Measurements from ENCODE around the gene TNFRSF4. TPM values are rescaled to one million over a fixed set of nuclear protein-coding genes. Genes with fewer than 3 reads are reported as not detected.
A peak's percentile ranks its signal among the peaks of the same experiment; 100 is the strongest.

Gene TNFRSF4
- total and polyA plus RNA-seq, 9 of the 15 experiments (the other 6 are each of a cell fraction or from before 2014, with no cell fraction given): 0.07 to 0.44 (median 0.19) TPM; not detected in 5

DNA sequence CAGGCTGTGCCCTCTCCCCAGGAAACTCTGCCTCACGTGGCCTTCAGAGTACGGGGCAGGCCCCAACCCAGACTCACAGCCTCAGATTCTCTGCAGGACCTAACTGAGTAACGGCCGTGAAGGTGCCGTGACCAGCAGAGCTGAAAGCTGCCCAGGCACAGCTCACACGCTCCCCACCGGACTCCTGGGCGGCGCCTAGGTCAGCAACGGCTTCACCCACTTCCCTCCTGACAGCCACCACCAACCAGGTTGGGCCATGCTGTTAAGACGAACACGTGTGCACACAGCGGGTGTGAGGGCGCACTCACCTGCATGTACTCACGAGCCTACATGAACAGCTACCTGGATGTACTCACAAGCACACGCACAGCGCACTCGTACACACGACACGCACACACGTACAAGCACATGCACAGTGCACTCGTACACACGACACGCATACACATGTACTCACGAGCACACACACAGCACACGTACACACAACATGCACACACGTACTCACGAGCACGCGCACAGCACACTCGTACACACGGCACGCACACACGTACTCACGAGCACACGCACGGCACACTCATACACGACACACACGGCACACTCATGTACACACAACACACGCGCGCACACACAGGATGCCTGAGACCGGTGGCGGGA lies 8.7 kb upstream of the TNFRSF4 start:
- Histone ChIP-seq H2AFZ (ENCODE audit: low read depth, low read length) (no peak overlapping the region), H3K9me1 (ENCODE audit: control insufficient read depth, insufficient read depth, low read length) (no peaks in the 10 kb centered on the region), H3K4me2 (ENCODE audit: insufficient read depth, low read length) (no peak overlapping the region), H3K9me3 (replicated peaks; ENCODE audit: control insufficient read depth, insufficient read depth, low read depth, low read length) (no peaks in the 10 kb centered on the region), H3K27me3 (ENCODE audit: control insufficient read depth in 2 of 2, insufficient read depth in 2 of 2, low read length in 2 of 2) (no peaks in the 10 kb centered on the region), H3K36me3 (ENCODE audit: control insufficient read depth, insufficient read depth, low read length) (peaks cover 97% of the 10 kb centered on the region; the same call in 2 of the 3 replicates), H3K4me1 (replicated peaks in 1 of 2; ENCODE audit: control insufficient read depth in 2 of 2, insufficient read depth in 2 of 2, low read length in 2 of 2) (peaks cover 0 to 61% of the 10 kb centered on the region in 2 experiments; a peak in 1 of 5 replicates), H3K27ac (ENCODE audit: extremely low read depth, low read depth, low read length) (no peak overlapping the region; the same call in 2 of the 3 replicates), H4K20me1 (replicated peaks; ENCODE audit: control insufficient read depth, insufficient read depth, low read length) (peaks cover 9% of the 10 kb centered on the region; the same call in 1 of the 2 replicates), H3K79me2 (ENCODE audit: control insufficient read depth, insufficient read depth, low read length) (peaks cover 37% of the 10 kb centered on the region), H3K4me3 (no peak overlapping the region), H3K9ac (ENCODE audit: insufficient read depth in 1 of 2, low read depth in 2 of 2, low read length in 2 of 2) (peak overlapping the region in 1 of 2 experiments; percentile 18; a peak in 1 of 4 replicates)
- FAIRE-seq: peak; percentile 48
- in situ Hi-C loops (cut with MboI): no loop called here
- POLR2A ChIA-PET: interaction anchor here (0.8 to 1.0 kb wide), 2 partner anchors 18 to 39 kb away, joined by 4 read pairs; no protein-coding TSS in a partner anchor
- DNase-seq (ENCODE audit: extremely low read depth in 1 of 4, low spot score in 3 of 4): no peak
- BruUV-seq (replicated peaks): no TSS peak
- intact Hi-C loops (cut with micrococcal nuclease): no loop called here
- CTCF ChIA-PET (ENCODE audit: low intra/inter-chr PET ratio): no interaction called here
- WGBS (ENCODE audit: insufficient coverage, low coverage, missing lambda C conversion rate): 94% methylated on average over 38 of the region's 44 CpGs
- no peak for TF ChIP-seq RBM14 (IDR thresholded peaks at IDR 0.05; ENCODE audit: borderline replicate concordance, insufficient read depth, low read depth, low read length)
- peak; percentile 47; the same call in 1 of the 2 replicates for TF ChIP-seq POLR2G (IDR thresholded peaks at IDR 0.05; ENCODE audit: low read depth, low read length)
- no peak for TF ChIP-seq PREB (CRISPR knock-in tag; IDR thresholded peaks at IDR 0.05)
- TF ChIP-seq, protein P1, sequence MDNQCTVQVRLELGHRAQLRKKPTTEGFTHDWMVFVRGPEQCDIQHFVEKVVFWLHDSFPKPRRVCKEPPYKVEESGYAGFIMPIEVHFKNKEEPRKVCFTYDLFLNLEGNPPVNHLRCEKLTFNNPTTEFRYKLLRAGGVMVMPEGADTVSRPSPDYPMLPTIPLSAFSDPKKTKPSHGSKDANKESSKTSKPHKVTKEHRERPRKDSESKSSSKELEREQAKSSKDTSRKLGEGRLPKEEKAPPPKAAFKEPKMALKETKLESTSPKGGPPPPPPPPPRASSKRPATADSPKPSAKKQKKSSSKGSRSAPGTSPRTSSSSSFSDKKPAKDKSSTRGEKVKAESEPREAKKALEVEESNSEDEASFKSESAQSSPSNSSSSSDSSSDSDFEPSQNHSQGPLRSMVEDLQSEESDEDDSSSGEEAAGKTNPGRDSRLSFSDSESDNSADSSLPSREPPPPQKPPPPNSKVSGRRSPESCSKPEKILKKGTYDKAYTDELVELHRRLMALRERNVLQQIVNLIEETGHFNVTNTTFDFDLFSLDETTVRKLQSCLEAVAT (IDR thresholded peaks at IDR 0.05): 0 out of 4 replicates have a peak, but pooled peaks of 1 of the 2 experiments have one; percentile 44
- peak; percentile 49; the same call in 1 of the 2 replicates for TF ChIP-seq SUPT5H (IDR thresholded peaks at IDR 0.05)
- no peak for TF ChIP-seq MYBL2 (IDR thresholded peaks at IDR 0.05; ENCODE audit: low read depth)
- TF ChIP-seq MYBL2 (CRISPR knock-in tag; IDR thresholded peaks at IDR 0.05; ENCODE audit: borderline replicate concordance): no peak
- TF ChIP-seq POLR2B (IDR thresholded peaks at IDR 0.05; ENCODE audit: low read depth, partially characterized antibody): peak; percentile 24
- no peak for TF ChIP-seq ZNF140 (CRISPR knock-in tag; IDR thresholded peaks at IDR 0.05)
- peak; percentile 94 for TF ChIP-seq TARDBP (IDR thresholded peaks at IDR 0.05)
- peak; percentile 37; the same call in 1 of the 2 replicates for TF ChIP-seq ARID2 (IDR thresholded peaks at IDR 0.05)
- TF ChIP-seq ZNF764 (CRISPR knock-in tag; IDR thresholded peaks at IDR 0.05; ENCODE audit: low read depth): no peak
- peak; percentile 61; the same call in 1 of the 2 replicates for TF ChIP-seq STAT5A (IDR thresholded peaks at IDR 0.05; ENCODE audit: borderline replicate concordance, low read length)
- peak in 1 of 2 experiments; percentile 92; a peak in 2 of 4 replicates for TF ChIP-seq KDM1A (IDR thresholded peaks at IDR 0.05)
- ATAC-seq: no peak; the same call in 2 of the 3 replicates

Data from K562 (cell line).